GM12801 (cell line): Measurements from ENCODE around the gene PLXNA1.

Source experiments
- CTCF ChIP-seq: IDR thresholded peaks from one replicate; pipeline ENCODE4 v1.5.1; 2011; ENCODE audit warnings: control low read depth; ENCODE audit not compliant: insufficient read length; ENCODE audit errors: extremely low read depth

Gene PLXNA1

GRCh38 chr3:126938520-126939337 is 44.2 kb upstream of the PLXNA1 start:
- TF ChIP-seq CTCF: no peak

DNA sequence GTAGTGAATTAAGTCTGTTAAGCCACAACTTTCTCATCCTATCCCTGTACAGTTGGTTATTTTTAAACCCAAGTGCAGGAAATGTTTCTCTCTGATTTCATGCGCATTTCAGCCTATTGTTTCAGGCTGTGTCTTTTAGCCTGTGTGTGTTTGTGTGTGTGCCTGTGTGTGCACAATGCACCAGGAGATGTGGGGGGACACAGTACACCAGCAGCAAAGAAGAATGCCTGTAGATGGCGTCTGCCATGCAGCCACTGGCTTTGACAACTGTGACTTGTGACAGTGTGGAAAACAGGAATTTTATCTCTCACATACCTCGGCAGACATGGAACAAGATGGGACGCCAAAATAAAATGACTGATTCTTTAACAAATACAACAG is 43.6 kb upstream of the PLXNA1 start:
- TF ChIP-seq CTCF: no peak

DNA sequence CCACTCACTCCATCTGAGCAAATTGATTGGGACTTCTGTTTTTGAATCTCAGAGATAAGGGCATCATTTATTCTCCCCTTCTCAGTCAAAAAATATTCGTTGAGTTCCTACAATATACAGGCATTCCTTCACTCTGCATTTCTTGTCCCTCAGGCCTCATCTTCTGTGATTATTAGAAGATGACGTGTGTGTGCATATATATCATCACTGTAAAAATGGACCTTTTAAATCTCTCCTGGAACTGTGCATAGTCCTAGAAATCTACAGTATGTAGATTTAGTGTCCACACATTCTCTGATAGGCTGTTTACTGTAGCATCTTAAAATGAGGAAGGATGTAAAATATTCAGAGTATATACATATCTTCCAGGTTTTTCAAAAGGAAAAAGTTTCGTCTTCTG is 43.2 kb upstream of the PLXNA1 start:
- no peak for TF ChIP-seq CTCF

GRCh38 chr3:126941721-126942270 is 41.1 kb upstream of the PLXNA1 start:
- no peak for TF ChIP-seq CTCF

GRCh38 chr3:126944089-126944965 is 38.6 kb upstream of the PLXNA1 start:
- no peak for TF ChIP-seq CTCF

DNA sequence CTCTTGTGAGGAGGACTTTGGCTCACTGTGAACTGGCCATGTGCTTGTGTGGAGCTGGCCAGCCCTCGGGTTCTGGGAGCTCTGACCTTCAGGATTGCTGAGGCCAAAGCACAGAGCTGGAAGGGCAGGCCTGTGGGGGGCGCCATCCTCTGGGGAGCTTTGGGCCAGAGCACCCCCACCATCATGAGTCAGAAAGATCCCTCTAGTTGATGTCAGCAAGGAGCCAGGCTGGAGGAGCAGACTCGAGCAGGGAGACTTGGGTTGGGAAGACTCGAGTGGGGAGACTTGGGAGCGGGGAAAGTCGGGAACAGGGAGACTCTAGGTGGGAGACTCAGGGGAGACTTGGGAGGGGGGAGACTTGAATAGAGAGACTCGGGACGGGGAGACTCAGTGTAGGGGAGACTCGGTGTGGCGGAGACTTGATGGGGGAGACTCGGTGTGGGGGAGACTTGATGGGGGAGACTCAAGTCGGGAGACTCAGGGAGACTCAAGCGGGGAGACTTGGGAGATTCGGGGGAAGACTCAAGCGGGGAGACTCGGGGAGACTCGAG is 37.7 kb upstream of the PLXNA1 start:
- no peak for TF ChIP-seq CTCF

DNA sequence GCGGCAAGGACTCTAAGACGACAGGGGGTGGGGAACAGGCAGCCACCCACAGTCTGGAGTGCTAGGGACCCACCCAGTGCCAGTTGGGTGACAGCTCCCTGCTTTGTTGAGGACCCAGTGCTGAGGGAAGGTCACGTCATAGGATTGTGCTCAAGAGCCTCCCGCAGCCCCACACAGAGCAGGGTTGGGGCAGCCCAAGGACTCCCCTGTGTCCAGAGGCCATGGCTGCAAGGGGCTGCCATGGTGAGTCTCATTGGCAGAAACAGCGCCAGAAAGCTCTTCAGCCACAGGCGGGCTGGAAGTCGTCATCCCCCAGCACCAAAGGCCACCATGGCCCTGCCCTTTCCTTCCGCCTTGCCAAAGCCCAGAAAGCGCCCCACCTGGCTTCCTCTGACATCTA is 37.0 kb upstream of the PLXNA1 start:
- TF ChIP-seq CTCF: no peak
